Neural cell (in vitro differentiated cells): Measurements from ENCODE around the gene KIF23. TPM values are rescaled to one million over a fixed set of nuclear protein-coding genes. Genes with fewer than 3 reads are reported as not detected.

Experiments
- H2AFZ ChIP-seq: fragments of 200-600, 300-800 bp; sonication (generic), shearing (Covaris generic); 2 replicates; pipeline ENCODE4 v1.6.0; 2014; ENCODE audit warnings: low read depth, mild to moderate bottlenecking, antibody characterized with exemption, low read length, moderate library complexity
- H3F3A ChIP-seq: fragments of 200-600 bp; shearing (Covaris generic); 2 replicates; pipeline ENCODE4 v1.6.1; 2016; ENCODE audit warnings: mild to moderate bottlenecking, moderate library complexity, mixed read lengths, antibody characterized with exemption, low read length; ENCODE audit not compliant: insufficient read depth, poor library complexity, severe bottlenecking
- H3K27ac ChIP-seq: fragments of 200-600, 300-800 bp; sonication (generic), shearing (Covaris generic); 2 replicates; pipeline ENCODE4 v1.5.1; 2014; ENCODE audit warnings: mild to moderate bottlenecking, low read length, moderate library complexity
- H3K27me3 ChIP-seq: fragments of 300-800, 200-600 bp; sonication (generic), shearing (Covaris generic); 2 replicates; pipeline ENCODE4 v1.6.0; 2014; ENCODE audit warnings: mild to moderate bottlenecking, low read depth, low read length, moderate library complexity; ENCODE audit not compliant: insufficient read depth
- H3K36me3 ChIP-seq: fragments of 300-800, 200-600 bp; sonication (generic), shearing (Covaris generic); 2 replicates; pipeline ENCODE4 v1.5.1; 2014; ENCODE audit warnings: mild to moderate bottlenecking, antibody characterized with exemption, low read length, moderate library complexity; ENCODE audit not compliant: insufficient read depth
- H3K4me2 ChIP-seq: fragments of 300-800, 200-600 bp; sonication (generic), shearing (Covaris generic); 2 replicates; pipeline ENCODE4 v1.6.0; 2014; ENCODE audit warnings: mild to moderate bottlenecking, low read length
- H3K4me3 ChIP-seq: fragments of 300-800, 200-600 bp; sonication (generic), shearing (Covaris generic); 2 replicates; pipeline ENCODE4 v1.5.1; 2014; ENCODE audit warnings: mild to moderate bottlenecking, low read length, moderate library complexity
- H3K79me2 ChIP-seq: fragments of 200-600 bp; shearing (Covaris generic); replicated peaks from 2 replicates; pipeline ENCODE4 v1.6.0; 2014; ENCODE audit warnings: mild to moderate bottlenecking, low read length, moderate library complexity; ENCODE audit not compliant: insufficient read depth
- H3K9ac ChIP-seq: fragments of 300-800, 200-600 bp; sonication (generic), shearing (Covaris generic); 2 replicates; pipeline ENCODE4 v1.6.1; 2016; ENCODE audit warnings: mild to moderate bottlenecking, low read length, mixed read lengths
- H3K9me2 ChIP-seq: fragments of 200-600 bp; shearing (Covaris generic); 2 replicates; pipeline ENCODE4 v1.6.1; 2016; ENCODE audit warnings: mild to moderate bottlenecking, low read length, mixed read lengths; ENCODE audit not compliant: insufficient read depth
- H3K9me3 ChIP-seq: fragments of 200-600, 300-800 bp; sonication (generic), shearing (Covaris generic); 2 replicates; pipeline ENCODE4 v1.6.1; 2016; ENCODE audit warnings: mild to moderate bottlenecking, mixed run types, low read length, moderate library complexity, mixed read lengths
- H4K20me1 ChIP-seq: fragments of 200-600 bp; shearing (Covaris generic); 2 replicates; pipeline ENCODE4 v1.6.1; 2016; ENCODE audit warnings: mild to moderate bottlenecking, mixed run types; ENCODE audit not compliant: insufficient read depth
- EP300 ChIP-seq: fragments of 450-650 bp; conservative IDR thresholded peaks from 2 replicates; pipeline ENCODE4 v1.6.1; 2014; ENCODE audit warnings: antibody characterized with exemption, mild to moderate bottlenecking, moderate library complexity; ENCODE audit not compliant: poor library complexity, severe bottlenecking
- EZH2 ChIP-seq: fragments of 200-600, 300-800 bp; shearing (Covaris generic), sonication (generic); IDR thresholded peaks from 2 replicates; pipeline ENCODE4 v1.6.1; 2014; ENCODE audit warnings: antibody characterized with exemption, low read length, borderline replicate concordance, mild to moderate bottlenecking; ENCODE audit not compliant: insufficient read depth, poor library complexity, severe bottlenecking
- MXI1 ChIP-seq: fragments of 450-650 bp; conservative IDR thresholded peaks from 2 replicates; pipeline ENCODE4 v1.6.1; 2014; ENCODE audit warnings: antibody characterized with exemption, mild to moderate bottlenecking; ENCODE audit not compliant: poor library complexity, severe bottlenecking
- POLR2AphosphoS5 ChIP-seq: IDR thresholded peaks from 2 replicates; pipeline ENCODE4 v1.6.1; 2012
- RAD21 ChIP-seq: fragments of 450-650 bp; conservative IDR thresholded peaks from 2 replicates; pipeline ENCODE4 v1.6.1; 2014; ENCODE audit warnings: antibody characterized with exemption, mild to moderate bottlenecking, moderate library complexity
- REST ChIP-seq: IDR thresholded peaks from 2 replicates; pipeline ENCODE4 v1.6.1; 2012; ENCODE audit warnings: borderline replicate concordance
- SMC3 ChIP-seq: fragments of 450-650 bp; conservative IDR thresholded peaks from 2 replicates; pipeline ENCODE4 v1.6.1; 2014; ENCODE audit warnings: antibody characterized with exemption, mild to moderate bottlenecking, moderate library complexity; ENCODE audit not compliant: poor library complexity
- TAF1 ChIP-seq: IDR thresholded peaks from 2 replicates; pipeline ENCODE4 v1.6.1; 2012; ENCODE audit warnings: low read depth
- polyA plus RNA-seq: library from polyadenylated mRNA; depleted of rRNA; stranded (reverse); fragments of >200 nt; gene quantifications from 2 replicates; pipeline ENCODE4 v1.2.3, GENCODE V29; 2014
- TF ChIP-seq, protein P1 (sequence below): fragments of 450-650 bp; IDR thresholded peaks from 2 replicates; pipeline ENCODE4 v1.5.1; 2014; ENCODE audit warnings: antibody characterized with exemption, mild to moderate bottlenecking, moderate library complexity; ENCODE audit not compliant: poor library complexity, severe bottlenecking

KIF23 gene
- polyA plus RNA-seq, 1 donor from 2014 or later, result 1.7 TPM

DNA sequence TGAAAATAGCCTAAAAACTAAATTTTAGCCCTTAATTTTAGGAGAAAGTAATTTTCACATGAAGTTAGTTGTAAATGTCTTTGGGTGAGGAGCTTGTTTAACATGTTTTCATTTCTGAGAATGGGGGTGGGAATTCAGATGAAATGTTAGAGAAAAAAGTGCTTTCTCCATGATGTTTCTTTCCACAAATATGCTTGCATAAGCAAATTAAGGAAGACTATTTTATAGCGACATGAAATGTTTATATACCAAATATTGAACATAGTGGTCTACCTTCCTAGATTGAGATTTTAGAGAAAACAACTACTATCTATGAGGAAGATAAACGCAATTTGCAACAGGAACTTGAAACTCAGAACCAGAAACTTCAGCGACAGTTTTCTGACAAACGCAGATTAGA lies 25.5 kb downstream of the KIF23 start:
- Histone ChIP-seq H3K9me3 (no peaks in the 10 kb centered on the region), H3F3A (no peaks in the 10 kb centered on the region), H3K9me2 (no peaks in the 10 kb centered on the region), H3K9ac (no peak overlapping the region), H3K27ac (no peak overlapping the region), H3K27me3 (no peaks in the 10 kb centered on the region), H3K4me3 (no peak overlapping the region), H2AFZ (no peak overlapping the region), H3K79me2 (no peaks in the 10 kb centered on the region), H3K4me2 (no peak overlapping the region), H4K20me1 (no peaks in the 10 kb centered on the region), H3K36me3 (no peaks in the 10 kb centered on the region)
- TF ChIP-seq SMC3 (no peak), RAD21 (no peak), TAF1 (no peak), REST (no peak), EP300 (no peak), MXI1 (no peak), POLR2AphosphoS5 (no peak), EZH2 (no peak)
- TF ChIP-seq, protein P1, sequence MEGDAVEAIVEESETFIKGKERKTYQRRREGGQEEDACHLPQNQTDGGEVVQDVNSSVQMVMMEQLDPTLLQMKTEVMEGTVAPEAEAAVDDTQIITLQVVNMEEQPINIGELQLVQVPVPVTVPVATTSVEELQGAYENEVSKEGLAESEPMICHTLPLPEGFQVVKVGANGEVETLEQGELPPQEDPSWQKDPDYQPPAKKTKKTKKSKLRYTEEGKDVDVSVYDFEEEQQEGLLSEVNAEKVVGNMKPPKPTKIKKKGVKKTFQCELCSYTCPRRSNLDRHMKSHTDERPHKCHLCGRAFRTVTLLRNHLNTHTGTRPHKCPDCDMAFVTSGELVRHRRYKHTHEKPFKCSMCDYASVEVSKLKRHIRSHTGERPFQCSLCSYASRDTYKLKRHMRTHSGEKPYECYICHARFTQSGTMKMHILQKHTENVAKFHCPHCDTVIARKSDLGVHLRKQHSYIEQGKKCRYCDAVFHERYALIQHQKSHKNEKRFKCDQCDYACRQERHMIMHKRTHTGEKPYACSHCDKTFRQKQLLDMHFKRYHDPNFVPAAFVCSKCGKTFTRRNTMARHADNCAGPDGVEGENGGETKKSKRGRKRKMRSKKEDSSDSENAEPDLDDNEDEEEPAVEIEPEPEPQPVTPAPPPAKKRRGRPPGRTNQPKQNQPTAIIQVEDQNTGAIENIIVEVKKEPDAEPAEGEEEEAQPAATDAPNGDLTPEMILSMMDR, result no peak

DNA sequence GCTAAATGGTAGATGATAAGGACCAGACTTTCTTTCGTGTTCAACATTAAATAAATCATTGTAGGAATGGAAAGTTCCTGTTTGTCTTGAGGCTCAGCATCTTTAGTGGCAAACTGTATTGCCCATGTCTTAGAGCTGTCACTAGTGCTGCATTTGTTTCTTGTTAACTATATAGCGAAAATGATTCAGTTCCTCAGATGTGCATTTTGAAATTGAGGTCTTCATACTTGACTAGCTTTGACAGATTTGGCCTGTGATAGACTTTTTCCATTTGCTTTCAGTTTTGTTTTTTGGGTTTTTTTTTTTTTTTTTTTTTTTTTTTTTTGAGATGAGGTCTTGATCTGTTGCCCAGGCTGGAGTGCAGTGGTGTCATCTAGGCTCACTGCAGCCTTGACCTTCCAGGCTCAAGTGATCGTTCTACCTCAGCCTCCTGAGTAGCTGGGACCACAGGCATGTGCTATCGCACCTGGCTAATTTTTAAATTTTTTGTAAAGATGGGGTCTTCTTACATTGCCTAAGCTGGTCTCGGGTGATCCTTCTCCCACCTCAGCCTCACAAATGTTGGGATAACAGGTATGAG lies 29.0 kb downstream of the KIF23 start:
- H3K4me2 ChIP-seq, result no peak overlapping the region
- no peaks in the 10 kb centered on the region for H3K9me2 ChIP-seq
- H3K36me3 ChIP-seq, result no peaks in the 10 kb centered on the region
- H3K9ac ChIP-seq, result no peak overlapping the region
- no peaks in the 10 kb centered on the region for H3K27me3 ChIP-seq
- no peak overlapping the region for H3K27ac ChIP-seq
- no peak overlapping the region for H2AFZ ChIP-seq
- H3K79me2 ChIP-seq, result no peaks in the 10 kb centered on the region
- no peaks in the 10 kb centered on the region for H3K9me3 ChIP-seq
- no peaks in the 10 kb centered on the region for H4K20me1 ChIP-seq
- H3K4me3 ChIP-seq, result no peak overlapping the region
- TF ChIP-seq SMC3 (no peak), RAD21 (no peak), EP300 (no peak), MXI1 (no peak), EZH2 (no peak), TAF1 (no peak), POLR2AphosphoS5 (no peak), REST (no peak)
- TF ChIP-seq, protein P1, result no peak
- H3F3A ChIP-seq, result no peaks in the 10 kb centered on the region
